GM19467 (cell line): ENCODE measurements around the gene NFAT5.
"Not testable (repeated sequence)": the region's sequence is repeated elsewhere in the genome, so short reads cannot be mapped to it uniquely, and the experiment has no call there.

ENCODE experiments used
- ATAC-seq: cut with Tn5 transposase; IDR thresholded peaks from one replicate; pipeline ENCODE4 v1.9.1; 2021; ENCODE audit warnings: mild to moderate bottlenecking, moderate library complexity; ENCODE audit not compliant: unreplicated experiment

Gene NFAT5

GRCh38 chr16:69546663-69547062 lies 19.1 kb upstream of the NFAT5 start:
- not testable (repeated sequence) for ATAC-seq

GRCh38 chr16:69553332-69553731 lies 12.4 kb upstream of the NFAT5 start:
- no peak for ATAC-seq

GRCh38 chr16:69554495-69554894 lies 11.3 kb upstream of the NFAT5 start:
- ATAC-seq: no peak

GRCh38 chr16:69555437-69555836 lies 10.3 kb upstream of the NFAT5 start:
- ATAC-seq: no peak

- no peak for ATAC-seq
Observed at GRCh38 chr16:69555867-69556266, 9.9 kb upstream of the NFAT5 start.

GRCh38 chr16:69559164-69559563 lies 6.6 kb upstream of the NFAT5 start:
- ATAC-seq: no peak

- not testable (repeated sequence) for ATAC-seq
Observed at GRCh38 chr16:69561367-69561766, 4.4 kb upstream of the NFAT5 start.

GRCh38 chr16:69561901-69562300 lies 3.9 kb upstream of the NFAT5 start:
- no peak for ATAC-seq

- ATAC-seq: no peak
Observed at GRCh38 chr16:69562813-69563212, 3.0 kb upstream of the NFAT5 start.

- ATAC-seq: no peak
Observed at GRCh38 chr16:69563605-69564580, 1.9 kb upstream of the NFAT5 start.

GRCh38 chr16:69564845-69565670 lies 708 bp upstream of the NFAT5 start:
- ATAC-seq: no peak

- peak; percentile 16 for ATAC-seq
Observed at GRCh38 chr16:69566240-69566980, 644 bp downstream of the NFAT5 start.

- no peak for ATAC-seq
Observed at GRCh38 chr16:69566981-69567680, 1.4 kb downstream of the NFAT5 start.

- ATAC-seq: no peak
Observed at GRCh38 chr16:69568676-69569075, 2.9 kb downstream of the NFAT5 start.

GRCh38 chr16:69578771-69579170 lies 13.0 kb downstream of the NFAT5 start:
- not testable (repeated sequence) for ATAC-seq

- no peak for ATAC-seq
Observed at GRCh38 chr16:69579783-69580481, 14.2 kb downstream of the NFAT5 start.

- no peak for ATAC-seq
Observed at GRCh38 chr16:69581297-69581696, 15.5 kb downstream of the NFAT5 start.

GRCh38 chr16:69584493-69584892 lies 18.7 kb downstream of the NFAT5 start:
- ATAC-seq: not testable (repeated sequence)

GRCh38 chr16:69589434-69590269 lies 23.9 kb downstream of the NFAT5 start:
- no peak for ATAC-seq
